NT2/D1 (cell line): ENCODE results near the gene APOL6.

Experiments
- SUZ12 ChIP-seq: IDR thresholded peaks from 2 replicates; pipeline ENCODE4 v1.6.1; 2011; ENCODE audit not compliant: insufficient read length, insufficient read depth; ENCODE audit errors: extremely low read depth
- YY1 ChIP-seq: IDR thresholded peaks from 2 replicates; pipeline ENCODE4 v1.6.1; 2011; ENCODE audit not compliant: insufficient read length, insufficient read depth

- TF ChIP-seq YY1, result no peak
- no peak for TF ChIP-seq SUZ12
Observed at GRCh38 chr22:35656284-35656752, 8.1 kb downstream of the APOL6 start.
